ENCODE results near the gene VIL1.

VIL1 gene

DNA sequence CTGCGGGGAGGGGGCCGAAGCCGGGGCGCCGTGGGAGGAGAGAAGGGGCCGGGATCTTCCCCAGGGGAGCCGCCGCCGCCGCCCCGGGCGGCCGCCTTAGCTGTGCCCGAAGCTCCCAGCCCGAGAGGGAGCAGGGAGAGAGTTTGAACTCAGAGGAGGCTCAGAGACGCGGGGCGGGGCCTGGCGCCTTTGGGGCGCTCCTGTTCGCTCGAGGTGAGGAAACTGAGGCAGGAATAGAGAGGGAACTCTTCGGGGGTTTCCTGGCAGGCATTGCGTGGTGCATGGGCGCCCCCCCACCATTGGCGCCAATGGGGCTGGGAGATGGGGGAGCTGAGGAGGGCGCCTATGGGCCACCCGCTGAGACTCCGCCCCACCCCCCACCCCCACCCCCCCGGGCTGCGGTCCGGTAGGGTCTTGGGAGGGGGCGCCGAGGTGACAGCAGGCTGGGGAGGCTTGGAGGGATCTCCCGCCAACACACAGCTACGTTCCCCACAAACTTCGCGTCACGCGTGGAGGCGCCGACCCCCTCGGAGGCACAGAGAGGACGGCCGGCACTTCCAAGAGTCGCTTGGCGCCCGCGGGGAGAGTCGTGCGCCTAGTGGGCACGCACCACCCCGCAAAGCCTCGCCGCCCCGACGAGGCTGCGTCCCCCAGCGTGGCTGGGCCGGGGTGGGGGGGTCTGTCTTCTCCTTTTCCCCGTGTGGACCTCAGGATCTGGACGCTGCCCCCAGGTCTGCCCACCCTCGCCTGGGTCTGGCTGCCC lies 18.6 kb upstream of the VIL1 start:
- H3K4me3 ChIP-seq (ENCODE audit: insufficient read depth, low read depth, low read length, poor library complexity, severe bottlenecking), result peak overlapping the region; percentile 72
- no peaks in the 10 kb centered on the region for H3K9me3 ChIP-seq (ENCODE audit: control insufficient read depth, low read length)
- H3K36me3 ChIP-seq (ENCODE audit: control insufficient read depth, insufficient read depth, low read length), result peaks cover 22% of the 10 kb centered on the region
- peak overlapping the region; percentile 92 for H3K27ac ChIP-seq (ENCODE audit: insufficient read depth, low read length, poor library complexity, severe bottlenecking)
- H3K4me1 ChIP-seq (ENCODE audit: control insufficient read depth, insufficient read depth, low read length, poor library complexity, severe bottlenecking), result peaks cover 55% of the 10 kb centered on the region
- DNase-seq, result peak; percentile 15 to 35 (median 29)
- H3K27me3 ChIP-seq (replicated peaks; ENCODE audit: control insufficient read depth, insufficient read depth, low read length, poor library complexity, severe bottlenecking), result no peaks in the 10 kb centered on the region

- H3K9me3 ChIP-seq (ENCODE audit: control insufficient read depth, low read length), result no peaks in the 10 kb centered on the region
- H3K4me3 ChIP-seq (ENCODE audit: insufficient read depth, low read depth, low read length, poor library complexity, severe bottlenecking), result peak overlapping the region; percentile 72
- peaks cover 22% of the 10 kb centered on the region for H3K36me3 ChIP-seq (ENCODE audit: control insufficient read depth, insufficient read depth, low read length)
- peaks cover 60% of the 10 kb centered on the region for H3K4me1 ChIP-seq (ENCODE audit: control insufficient read depth, insufficient read depth, low read length, poor library complexity, severe bottlenecking)
- peak overlapping the region; percentile 92 for H3K27ac ChIP-seq (ENCODE audit: insufficient read depth, low read length, poor library complexity, severe bottlenecking)
- no peaks in the 10 kb centered on the region for H3K27me3 ChIP-seq (replicated peaks; ENCODE audit: control insufficient read depth, insufficient read depth, low read length, poor library complexity, severe bottlenecking)
- no peak for DNase-seq
These were observed 17.7 kb upstream of the VIL1 start for GRCh38 chr2:218400930-218401881.

DNA sequence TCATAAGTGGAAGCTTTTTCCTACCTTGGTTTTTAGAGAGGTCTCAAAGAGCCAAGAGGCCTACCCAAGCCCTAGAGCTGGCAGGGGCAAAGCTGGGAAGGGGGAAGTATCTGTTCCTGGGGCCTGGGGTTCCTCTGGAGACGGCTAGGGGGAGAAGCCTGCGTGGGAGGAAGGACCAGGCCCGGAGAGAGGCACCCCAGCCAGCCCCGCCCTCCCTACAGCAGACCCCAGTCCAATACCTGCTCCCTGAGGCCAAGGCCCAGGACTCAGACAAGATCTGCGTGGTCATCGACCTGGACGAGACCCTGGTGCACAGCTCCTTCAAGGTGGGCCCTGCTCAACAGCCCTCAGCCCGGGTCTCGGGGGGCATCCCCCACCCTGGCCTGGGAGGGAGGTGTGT lies 17.0 kb upstream of the VIL1 start:
- Histone ChIP-seq H3K4me1 (ENCODE audit: control insufficient read depth, insufficient read depth, low read length, poor library complexity, severe bottlenecking) (peaks cover 57% of the 10 kb centered on the region), H3K27me3 (replicated peaks; ENCODE audit: control insufficient read depth, insufficient read depth, low read length, poor library complexity, severe bottlenecking) (no peaks in the 10 kb centered on the region), H3K9me3 (ENCODE audit: control insufficient read depth, low read length) (no peaks in the 10 kb centered on the region), H3K27ac (ENCODE audit: insufficient read depth, low read length, poor library complexity, severe bottlenecking) (peak overlapping the region; percentile 46), H3K36me3 (ENCODE audit: control insufficient read depth, insufficient read depth, low read length) (peaks cover 22% of the 10 kb centered on the region), H3K4me3 (ENCODE audit: insufficient read depth, low read depth, low read length, poor library complexity, severe bottlenecking) (no peak overlapping the region)
- DNase-seq, result no peak

GRCh38 chr2:218402491-218402901 lies 16.4 kb upstream of the VIL1 start:
- Histone ChIP-seq H3K4me3 (ENCODE audit: insufficient read depth, low read depth, low read length, poor library complexity, severe bottlenecking) (no peak overlapping the region), H3K27ac (ENCODE audit: insufficient read depth, low read length, poor library complexity, severe bottlenecking) (no peak overlapping the region), H3K27me3 (replicated peaks; ENCODE audit: control insufficient read depth, insufficient read depth, low read length, poor library complexity, severe bottlenecking) (no peaks in the 10 kb centered on the region), H3K9me3 (ENCODE audit: control insufficient read depth, low read length) (no peaks in the 10 kb centered on the region), H3K4me1 (ENCODE audit: control insufficient read depth, insufficient read depth, low read length, poor library complexity, severe bottlenecking) (peaks cover 57% of the 10 kb centered on the region), H3K36me3 (ENCODE audit: control insufficient read depth, insufficient read depth, low read length) (peaks cover 22% of the 10 kb centered on the region)
- DNase-seq, result no peak

DNA sequence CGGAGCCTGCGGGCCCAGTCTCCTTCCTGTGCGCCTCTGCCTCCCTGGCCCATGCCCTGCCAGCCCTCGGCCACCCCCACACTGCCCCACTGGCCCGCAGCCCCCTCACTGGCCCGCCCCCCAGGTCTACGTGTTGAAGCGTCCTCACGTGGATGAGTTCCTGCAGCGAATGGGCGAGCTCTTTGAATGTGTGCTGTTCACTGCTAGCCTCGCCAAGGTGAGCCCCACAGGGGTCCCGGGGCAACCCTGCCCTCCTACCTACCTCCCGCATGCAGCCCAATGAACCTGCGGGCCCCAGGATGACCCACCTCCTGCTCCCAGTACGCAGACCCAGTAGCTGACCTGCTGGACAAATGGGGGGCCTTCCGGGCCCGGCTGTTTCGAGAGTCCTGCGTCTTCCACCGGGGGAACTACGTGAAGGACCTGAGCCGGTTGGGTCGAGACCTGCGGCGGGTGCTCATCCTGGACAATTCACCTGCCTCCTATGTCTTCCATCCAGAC lies 16.0 kb upstream of the VIL1 start:
- Histone ChIP-seq H3K36me3 (ENCODE audit: control insufficient read depth, insufficient read depth, low read length) (peaks cover 22% of the 10 kb centered on the region), H3K4me1 (ENCODE audit: control insufficient read depth, insufficient read depth, low read length, poor library complexity, severe bottlenecking) (peaks cover 56% of the 10 kb centered on the region), H3K27ac (ENCODE audit: insufficient read depth, low read length, poor library complexity, severe bottlenecking) (no peak overlapping the region), H3K9me3 (ENCODE audit: control insufficient read depth, low read length) (no peaks in the 10 kb centered on the region), H3K27me3 (replicated peaks; ENCODE audit: control insufficient read depth, insufficient read depth, low read length, poor library complexity, severe bottlenecking) (no peaks in the 10 kb centered on the region), H3K4me3 (ENCODE audit: insufficient read depth, low read depth, low read length, poor library complexity, severe bottlenecking) (no peak overlapping the region)
- no peak for DNase-seq

GRCh38 chr2:218403810-218404209 lies 15.1 kb upstream of the VIL1 start:
- Histone ChIP-seq H3K9me3 (ENCODE audit: control insufficient read depth, low read length) (no peaks in the 10 kb centered on the region), H3K36me3 (ENCODE audit: control insufficient read depth, insufficient read depth, low read length) (peaks cover 22% of the 10 kb centered on the region), H3K4me3 (ENCODE audit: insufficient read depth, low read depth, low read length, poor library complexity, severe bottlenecking) (no peak overlapping the region), H3K27me3 (replicated peaks; ENCODE audit: control insufficient read depth, insufficient read depth, low read length, poor library complexity, severe bottlenecking) (no peaks in the 10 kb centered on the region), H3K27ac (ENCODE audit: insufficient read depth, low read length, poor library complexity, severe bottlenecking) (no peak overlapping the region), H3K4me1 (ENCODE audit: control insufficient read depth, insufficient read depth, low read length, poor library complexity, severe bottlenecking) (peaks cover 50% of the 10 kb centered on the region)
- no peak for DNase-seq

DNA sequence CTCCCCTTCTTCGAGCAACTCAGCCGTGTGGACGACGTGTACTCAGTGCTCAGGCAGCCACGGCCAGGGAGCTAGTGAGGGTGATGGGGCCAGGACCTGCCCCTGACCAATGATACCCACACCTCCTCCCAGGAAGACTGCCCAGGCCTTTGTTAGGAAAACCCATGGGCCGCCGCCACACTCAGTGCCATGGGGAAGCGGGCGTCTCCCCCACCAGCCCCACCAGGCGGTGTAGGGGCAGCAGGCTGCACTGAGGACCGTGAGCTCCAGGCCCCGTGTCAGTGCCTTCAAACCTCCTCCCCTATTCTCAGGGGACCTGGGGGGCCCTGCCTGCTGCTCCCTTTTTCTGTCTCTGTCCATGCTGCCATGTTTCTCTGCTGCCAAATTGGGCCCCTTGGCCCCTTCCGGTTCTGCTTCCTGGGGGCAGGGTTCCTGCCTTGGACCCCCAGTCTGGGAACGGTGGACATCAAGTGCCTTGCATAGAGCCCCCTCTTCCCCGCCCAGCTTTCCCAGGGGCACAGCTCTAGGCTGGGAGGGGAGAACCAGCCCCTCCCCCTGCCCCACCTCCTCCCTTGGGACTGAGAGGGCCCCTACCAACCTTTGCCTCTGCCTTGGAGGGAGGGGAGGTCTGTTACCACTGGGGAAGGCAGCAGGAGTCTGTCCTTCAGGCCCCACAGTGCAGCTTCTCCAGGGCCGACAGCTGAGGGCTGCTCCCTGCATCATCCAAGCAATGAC lies 14.4 kb upstream of the VIL1 start:
- Histone ChIP-seq H3K4me1 (ENCODE audit: control insufficient read depth, insufficient read depth, low read length, poor library complexity, severe bottlenecking) (peaks cover 45% of the 10 kb centered on the region), H3K27me3 (replicated peaks; ENCODE audit: control insufficient read depth, insufficient read depth, low read length, poor library complexity, severe bottlenecking) (no peaks in the 10 kb centered on the region), H3K4me3 (ENCODE audit: insufficient read depth, low read depth, low read length, poor library complexity, severe bottlenecking) (no peak overlapping the region), H3K9me3 (ENCODE audit: control insufficient read depth, low read length) (no peaks in the 10 kb centered on the region), H3K27ac (ENCODE audit: insufficient read depth, low read length, poor library complexity, severe bottlenecking) (peak overlapping the region; percentile 31), H3K36me3 (ENCODE audit: control insufficient read depth, insufficient read depth, low read length) (peaks cover 22% of the 10 kb centered on the region)
- no peak for DNase-seq

GRCh38 chr2:218405086-218405745 lies 13.7 kb upstream of the VIL1 start:
- no peak for DNase-seq
- H3K27me3 ChIP-seq (replicated peaks; ENCODE audit: control insufficient read depth, insufficient read depth, low read length, poor library complexity, severe bottlenecking), result no peaks in the 10 kb centered on the region
- H3K4me1 ChIP-seq (ENCODE audit: control insufficient read depth, insufficient read depth, low read length, poor library complexity, severe bottlenecking), result peaks cover 45% of the 10 kb centered on the region
- peak overlapping the region; percentile 72 for H3K27ac ChIP-seq (ENCODE audit: insufficient read depth, low read length, poor library complexity, severe bottlenecking)
- H3K9me3 ChIP-seq (ENCODE audit: control insufficient read depth, low read length), result no peaks in the 10 kb centered on the region
- peak overlapping the region; percentile 18 for H3K4me3 ChIP-seq (ENCODE audit: insufficient read depth, low read depth, low read length, poor library complexity, severe bottlenecking)
- H3K36me3 ChIP-seq (ENCODE audit: control insufficient read depth, insufficient read depth, low read length), result peaks cover 22% of the 10 kb centered on the region

DNA sequence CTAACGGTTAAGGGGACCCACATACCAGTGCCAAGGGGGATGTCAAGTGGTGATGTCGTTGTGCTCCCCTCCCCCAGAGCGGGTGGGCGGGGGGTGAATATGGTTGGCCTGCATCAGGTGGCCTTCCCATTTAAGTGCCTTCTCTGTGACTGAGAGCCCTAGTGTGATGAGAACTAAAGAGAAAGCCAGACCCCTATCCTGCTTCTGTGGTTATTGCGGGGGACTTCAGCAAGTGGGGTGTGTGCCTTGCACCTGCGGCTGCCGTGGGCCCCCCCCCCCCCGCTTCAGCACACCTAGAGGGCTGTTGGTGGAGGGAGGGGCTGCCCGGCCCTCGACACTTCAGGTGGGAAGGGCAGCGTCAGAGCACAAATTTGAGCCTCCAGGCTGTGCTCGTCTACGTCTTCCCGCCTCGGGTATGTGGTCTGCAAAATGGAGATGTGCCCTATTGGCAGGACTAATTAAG lies 13.1 kb upstream of the VIL1 start:
- Histone ChIP-seq H3K36me3 (ENCODE audit: control insufficient read depth, insufficient read depth, low read length) (peaks cover 22% of the 10 kb centered on the region), H3K4me1 (ENCODE audit: control insufficient read depth, insufficient read depth, low read length, poor library complexity, severe bottlenecking) (peaks cover 45% of the 10 kb centered on the region), H3K27ac (ENCODE audit: insufficient read depth, low read length, poor library complexity, severe bottlenecking) (peak overlapping the region; percentile 72), H3K27me3 (replicated peaks; ENCODE audit: control insufficient read depth, insufficient read depth, low read length, poor library complexity, severe bottlenecking) (no peaks in the 10 kb centered on the region), H3K4me3 (ENCODE audit: insufficient read depth, low read depth, low read length, poor library complexity, severe bottlenecking) (peak overlapping the region; percentile 18), H3K9me3 (ENCODE audit: control insufficient read depth, low read length) (no peaks in the 10 kb centered on the region)
- no peak for DNase-seq

Measured in effector memory CD4-positive, alpha-beta T cell (primary cell).